ENCODE results near the gene CACNA2D2. TPM values are rescaled to one million over a fixed set of nuclear protein-coding genes. Genes with fewer than 3 reads are reported as not detected.

The CACNA2D2 gene
- total RNA-seq, 1 experiment from 2014 or later, result 27.7 TPM

DNA sequence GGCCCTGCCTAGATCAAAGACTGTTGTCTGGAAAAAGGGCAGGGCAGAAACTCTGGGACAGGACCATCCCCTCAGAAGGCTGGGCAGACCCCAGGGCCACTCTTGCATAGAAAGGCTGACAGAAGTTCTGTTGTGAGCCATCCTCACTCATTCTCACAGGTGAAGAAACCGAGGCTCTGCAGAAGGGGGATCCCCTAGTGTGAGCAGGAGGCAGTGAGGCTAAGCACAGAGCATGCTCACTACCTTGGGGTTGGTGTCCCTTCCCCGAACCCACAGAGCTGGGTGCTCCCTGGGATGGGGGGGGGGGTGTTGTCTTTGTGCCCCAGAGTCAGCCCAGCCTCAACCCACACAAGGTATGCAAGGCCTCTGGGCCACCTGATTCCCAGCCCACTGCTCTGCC is 93.2 kb downstream of the CACNA2D2 start:
- Histone ChIP-seq H3T11ph (ENCODE audit: low read length) (no peak overlapping the region), H3K27me3 (ENCODE audit: insufficient read depth, low read length) (no peaks in the 10 kb centered on the region), H3K9ac (ENCODE audit: extremely low read depth, insufficient read length, low read length) (no peak overlapping the region), H3K4me1 (ENCODE audit: insufficient read depth, low read length) (no peaks in the 10 kb centered on the region), H2BK5ac (ENCODE audit: insufficient read length, low read length) (no peak overlapping the region), H2AFZ (ENCODE audit: low read length) (no peak overlapping the region), H3K18ac (ENCODE audit: insufficient read length, low read depth, low read length) (no peak overlapping the region), H3K79me2 (ENCODE audit: insufficient read depth, low read length) (no peaks in the 10 kb centered on the region), H2BK12ac (ENCODE audit: insufficient read length, low read depth, low read length) (no peak overlapping the region), H3K4ac (ENCODE audit: low read depth, low read length) (no peak overlapping the region), H3K27ac (ENCODE audit: insufficient read length, low read depth, low read length) (no peak overlapping the region), H3K9me3 (ENCODE audit: control insufficient read depth, low read depth, low read length) (no peaks in the 10 kb centered on the region), H2BK15ac (ENCODE audit: low read depth, low read length) (no peak overlapping the region), H4K5ac (ENCODE audit: insufficient read length, low read depth, low read length) (no peak overlapping the region), H3K23ac (ENCODE audit: insufficient read length, low read depth, low read length) (no peak overlapping the region), H2BK120ac (ENCODE audit: low read depth, low read length, poor library complexity, severe bottlenecking) (no peak overlapping the region), H4K91ac (ENCODE audit: insufficient read length, low read depth, low read length) (no peak overlapping the region), H4K8ac (replicated peaks; ENCODE audit: insufficient read length, low read depth, low read length) (no peak overlapping the region), H3K23me2 (ENCODE audit: insufficient read length, low read depth, low read length, poor library complexity, severe bottlenecking) (no peaks in the 10 kb centered on the region), H2BK20ac (ENCODE audit: low read depth, low read length, poor library complexity, severe bottlenecking) (no peak overlapping the region), H2AK5ac (ENCODE audit: insufficient read length, low read length) (no peak overlapping the region), H3K79me1 (ENCODE audit: insufficient read depth, low read depth, low read length, poor library complexity, severe bottlenecking) (no peaks in the 10 kb centered on the region), H3K14ac (ENCODE audit: insufficient read depth, low read length) (no peak overlapping the region; the same call in 1 of the 2 replicates), H3K56ac (ENCODE audit: insufficient read length, low read depth, low read length) (no peak overlapping the region), H4K20me1 (ENCODE audit: control insufficient read depth, insufficient read depth, insufficient read length) (no peaks in the 10 kb centered on the region), H3K4me2 (ENCODE audit: insufficient read depth, insufficient read length, low read length) (no peak overlapping the region)
- TF ChIP-seq, protein P1, sequence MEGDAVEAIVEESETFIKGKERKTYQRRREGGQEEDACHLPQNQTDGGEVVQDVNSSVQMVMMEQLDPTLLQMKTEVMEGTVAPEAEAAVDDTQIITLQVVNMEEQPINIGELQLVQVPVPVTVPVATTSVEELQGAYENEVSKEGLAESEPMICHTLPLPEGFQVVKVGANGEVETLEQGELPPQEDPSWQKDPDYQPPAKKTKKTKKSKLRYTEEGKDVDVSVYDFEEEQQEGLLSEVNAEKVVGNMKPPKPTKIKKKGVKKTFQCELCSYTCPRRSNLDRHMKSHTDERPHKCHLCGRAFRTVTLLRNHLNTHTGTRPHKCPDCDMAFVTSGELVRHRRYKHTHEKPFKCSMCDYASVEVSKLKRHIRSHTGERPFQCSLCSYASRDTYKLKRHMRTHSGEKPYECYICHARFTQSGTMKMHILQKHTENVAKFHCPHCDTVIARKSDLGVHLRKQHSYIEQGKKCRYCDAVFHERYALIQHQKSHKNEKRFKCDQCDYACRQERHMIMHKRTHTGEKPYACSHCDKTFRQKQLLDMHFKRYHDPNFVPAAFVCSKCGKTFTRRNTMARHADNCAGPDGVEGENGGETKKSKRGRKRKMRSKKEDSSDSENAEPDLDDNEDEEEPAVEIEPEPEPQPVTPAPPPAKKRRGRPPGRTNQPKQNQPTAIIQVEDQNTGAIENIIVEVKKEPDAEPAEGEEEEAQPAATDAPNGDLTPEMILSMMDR (conservative IDR thresholded peaks at IDR 0.05), result no peak
- H3K27me3 Mint-ChIP-seq (ENCODE audit: low read depth), result peaks cover 3% of the 10 kb centered on the region
- peaks cover 0 to 2% (median 2%) of the 10 kb centered on the region in 3 experiments; a peak in 1 of 7 replicates for H3K36me3 Mint-ChIP-seq (ENCODE audit: insufficient read depth in 1 of 3, low read depth in 3 of 3)
- H3K4me1 Mint-ChIP-seq, result peaks cover 3 to 14% of the 10 kb centered on the region in 2 experiments; a peak in 3 of 4 replicates
- no CpG with 5 or more reads among the region's 2 CpGs for WGBS (ENCODE audit: extremely low coverage, insufficient read length, low lambda C conversion rate)
- H3K4me3 Mint-ChIP-seq, result no peak overlapping the region
- H3K9me3 Mint-ChIP-seq, result no peaks in the 10 kb centered on the region; a peak in 1 of 5 replicates
- no peak for DNase-seq
- no peak overlapping the region; a peak in 1 of 7 replicates for H3K27ac Mint-ChIP-seq
